ENCODE results near the gene EXOC3L1. TPM values are rescaled to one million over a fixed set of nuclear protein-coding genes. Genes with fewer than 3 reads are reported as not detected.
A peak's percentile ranks its signal among the peaks of the same experiment; 100 is the strongest.

The EXOC3L1 gene
- total RNA-seq, 1 experiment from 2014 or later = not detected

- DNase-seq (ENCODE audit: extremely low read depth, low read depth) = no peak
Measured at GRCh38 chr16:67166110-67166547, 23.8 kb downstream of the EXOC3L1 start.

- no peak for DNase-seq (ENCODE audit: extremely low read depth, low read depth)
Measured at GRCh38 chr16:67165121-67166078, 24.5 kb downstream of the EXOC3L1 start.

GRCh38 chr16:67164599-67165061 is 25.3 kb downstream of the EXOC3L1 start, which contains the start of gene HSF4:
Gene HSF4, plus strand, starts transcription at chr16:67164745. Its CDS starts 67 bp downstream, at chr16:67164812.
- peak; percentile 74 for DNase-seq (ENCODE audit: extremely low read depth, low read depth)

- peak; percentile 80 for DNase-seq (ENCODE audit: extremely low read depth, low read depth)
Measured at GRCh38 chr16:67163999-67164558, 25.9 kb downstream of the EXOC3L1 start.

- no peak for DNase-seq (ENCODE audit: extremely low read depth, low read depth)
Measured at GRCh38 chr16:67163164-67163998, 26.6 kb downstream of the EXOC3L1 start.

GRCh38 chr16:67162506-67163163 is 27.3 kb downstream of the EXOC3L1 start:
- DNase-seq (ENCODE audit: extremely low read depth, low read depth) = no peak

DNA sequence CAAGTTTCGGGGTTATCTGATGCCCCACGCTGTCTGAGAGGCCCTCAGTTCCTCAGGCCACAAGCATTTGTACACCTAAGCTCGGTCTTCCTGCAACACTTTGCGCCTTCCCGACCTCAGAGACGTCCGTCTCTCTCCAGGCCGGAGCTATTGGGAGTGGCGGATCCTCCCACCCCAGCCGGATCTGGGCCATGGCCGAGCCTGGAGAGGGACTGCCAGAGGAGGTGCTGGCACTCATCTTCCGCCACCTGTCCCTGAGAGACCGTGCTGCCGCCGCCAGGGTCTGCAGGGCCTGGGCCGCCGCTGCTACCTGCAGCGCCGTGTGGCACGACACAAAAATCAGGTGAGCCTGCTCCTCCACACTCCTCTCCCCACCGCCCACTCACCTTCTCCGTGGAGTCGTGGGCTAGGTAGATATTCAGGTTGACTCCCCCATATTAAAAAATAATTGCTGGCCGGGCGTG is 28.3 kb downstream of the EXOC3L1 start:
- DNase-seq (ENCODE audit: extremely low read depth, low read depth) = no peak

DNA sequence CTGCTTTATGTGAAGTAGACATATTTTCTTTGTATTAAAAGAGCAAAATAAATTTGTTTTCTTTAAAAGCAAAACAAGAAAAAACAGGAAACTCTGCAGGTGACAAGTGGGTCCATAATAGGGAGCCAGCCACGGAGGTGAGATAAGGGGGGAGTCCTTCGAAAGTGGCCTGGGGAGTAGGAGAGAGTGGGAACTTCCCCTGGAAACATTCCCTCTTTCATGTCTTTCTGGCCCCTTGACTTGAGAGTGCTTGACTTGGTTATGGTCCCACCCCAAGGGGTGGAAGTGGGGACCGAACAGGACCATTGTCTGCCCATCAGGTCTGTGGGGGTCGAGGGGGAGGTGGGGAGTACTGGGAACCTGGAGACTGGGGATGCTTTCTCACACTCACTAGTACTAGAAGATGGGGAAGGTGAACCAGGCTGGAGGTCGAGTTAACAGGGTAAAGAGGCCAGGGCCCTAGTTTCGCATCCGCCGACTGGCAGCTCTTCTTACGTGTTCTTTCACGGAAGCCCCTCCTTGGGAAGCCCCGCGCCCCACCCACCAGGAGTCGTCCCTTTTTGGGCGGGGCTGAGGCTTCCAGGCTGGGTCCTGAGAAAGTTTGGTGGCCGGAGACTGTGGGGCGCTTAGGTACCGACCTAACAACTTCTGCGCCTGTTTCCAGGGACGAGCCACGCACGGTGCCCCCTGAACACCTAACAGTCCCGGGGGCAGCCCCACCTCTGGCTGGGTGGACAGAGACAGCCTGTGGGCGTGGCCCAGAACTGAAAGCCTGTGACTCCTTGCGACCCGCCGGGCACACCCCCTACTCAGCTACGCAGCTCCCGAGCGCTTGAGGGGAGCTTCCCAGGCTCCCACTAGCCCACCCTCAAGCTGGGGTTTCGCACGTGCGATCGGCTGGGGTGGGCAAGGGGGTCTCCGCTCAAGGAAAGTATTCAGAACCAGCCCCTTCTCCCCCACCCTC is 31.0 kb downstream of the EXOC3L1 start:
- DNase-seq (ENCODE audit: extremely low read depth, low read depth) = no peak

- no peak for DNase-seq (ENCODE audit: extremely low read depth, low read depth)
Measured at GRCh38 chr16:67157892-67158635, 31.9 kb downstream of the EXOC3L1 start.

GRCh38 chr16:67157106-67157748 is 32.7 kb downstream of the EXOC3L1 start:
- DNase-seq (ENCODE audit: extremely low read depth, low read depth) = no peak

- no peak for DNase-seq (ENCODE audit: extremely low read depth, low read depth)
Measured at GRCh38 chr16:67156143-67156844, 33.6 kb downstream of the EXOC3L1 start.

GRCh38 chr16:67155295-67156142 is 34.4 kb downstream of the EXOC3L1 start:
- no peak for DNase-seq (ENCODE audit: extremely low read depth, low read depth)

- DNase-seq (ENCODE audit: extremely low read depth, low read depth) = no peak
Measured at GRCh38 chr16:67154578-67155294, 35.2 kb downstream of the EXOC3L1 start.

DNA sequence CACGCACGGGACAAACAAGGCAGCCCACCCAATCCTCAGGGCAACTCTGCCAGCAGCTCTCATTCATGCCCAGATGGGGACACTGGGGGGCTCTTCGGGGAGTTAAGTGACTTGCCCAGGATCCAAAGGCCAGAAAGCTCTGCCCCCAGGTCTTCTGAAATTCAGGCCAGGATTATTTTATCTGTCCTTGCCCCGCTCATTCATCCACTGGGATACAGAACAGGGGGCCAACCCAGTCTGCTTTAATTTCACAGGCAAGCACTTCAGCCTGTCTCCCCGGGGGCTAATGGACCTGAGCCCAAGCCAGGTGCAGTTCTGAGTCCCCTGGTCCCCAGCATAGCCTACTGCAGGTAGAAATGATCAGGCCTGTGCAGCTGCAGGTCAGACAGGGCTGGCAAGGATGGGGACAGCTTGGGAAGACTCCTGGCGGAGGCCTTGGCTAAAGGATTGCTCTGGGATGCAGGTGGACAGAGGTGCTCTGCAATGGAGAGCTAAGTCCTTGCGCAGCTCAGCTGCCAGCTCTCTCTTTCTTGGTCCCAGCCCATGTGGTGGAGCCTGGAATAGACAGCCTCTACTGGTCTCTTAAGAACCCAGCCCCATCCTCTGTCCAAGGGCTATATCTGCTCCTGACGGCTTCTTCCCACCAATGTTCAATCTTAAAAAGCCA is 38.4 kb downstream of the EXOC3L1 start:
- no peak for DNase-seq (ENCODE audit: extremely low read depth, low read depth)

- no peak for DNase-seq (ENCODE audit: extremely low read depth, low read depth)
Measured at GRCh38 chr16:67150833-67151396, 39.0 kb downstream of the EXOC3L1 start, which contains the start of gene B3GNT9. Gene B3GNT9, minus strand, starts transcription at chr16:67150998. Its CDS starts 513 bp downstream, at chr16:67150485.
